Hepatocyte (in vitro differentiated cells): ENCODE data around the gene MDFI. TPM values are rescaled to one million over a fixed set of nuclear protein-coding genes. Genes with fewer than 3 reads are reported as not detected.
A peak's percentile ranks its signal among the peaks of the same experiment; 100 is the strongest.

Experiments
- DNase-seq: peaks from one replicate; pipeline ENCODE4 v3.0.0-alpha.2; 2016; ENCODE audit warnings: low spot score
- H2AFZ ChIP-seq: fragments of 200-600 bp; sonication (generic); 2 replicates; pipeline ENCODE4 v1.6.0; 2016; ENCODE audit warnings: antibody characterized with exemption, mild to moderate bottlenecking
- H3K27ac ChIP-seq: fragments of 200-600 bp; sonication (generic); 2 replicates; pipeline ENCODE4 v1.5.1; 2016; ENCODE audit warnings: mild to moderate bottlenecking
- H3K27me3 ChIP-seq: fragments of 200-600 bp; sonication (generic); 2 replicates; pipeline ENCODE4 v1.6.1; 2016
- H3K36me3 ChIP-seq: fragments of 200-600 bp; sonication (generic); replicated peaks from 2 replicates; pipeline ENCODE4 v1.5.1; 2016; ENCODE audit warnings: low read depth; ENCODE audit not compliant: insufficient read depth
- H3K4me1 ChIP-seq: fragments of 200-600 bp; sonication (generic); 2 replicates; pipeline ENCODE4 v1.5.1; 2016; ENCODE audit warnings: mild to moderate bottlenecking, moderate library complexity; ENCODE audit not compliant: insufficient read depth
- H3K4me2 ChIP-seq: fragments of 200-600 bp; sonication (generic); 2 replicates; pipeline ENCODE4 v1.6.0; 2016
- H3K4me3 ChIP-seq: fragments of 200-600 bp; sonication (generic); 2 replicates; pipeline ENCODE4 v1.5.1; 2016; ENCODE audit warnings: mild to moderate bottlenecking
- H3K79me2 ChIP-seq: fragments of 200-600 bp; sonication (generic); 2 replicates; pipeline ENCODE4 v1.6.0; 2017; ENCODE audit warnings: mild to moderate bottlenecking
- H3K9me2 ChIP-seq: fragments of 200-600 bp; sonication (generic); replicated peaks from 2 replicates; pipeline ENCODE4 v1.6.0; 2017; ENCODE audit warnings: mild to moderate bottlenecking; ENCODE audit not compliant: insufficient read depth
- H3K9me3 ChIP-seq: fragments of 200-600 bp; sonication (generic); 2 replicates; pipeline ENCODE4 v1.5.1; 2016; ENCODE audit warnings: low read depth, mild to moderate bottlenecking
- H4K20me1 ChIP-seq: fragments of 200-600 bp; sonication (generic); 2 replicates; pipeline ENCODE4 v1.6.0; 2016; ENCODE audit warnings: mild to moderate bottlenecking; ENCODE audit not compliant: insufficient read depth, poor library complexity, severe bottlenecking
- EZH2 ChIP-seq: fragments of 200-600 bp; sonication (generic); IDR thresholded peaks from 2 replicates; pipeline ENCODE4 v1.6.1; 2016; ENCODE audit warnings: antibody characterized with exemption, mild to moderate bottlenecking, borderline replicate concordance
- EZH2phosphoT487 ChIP-seq: fragments of 200-600 bp; sonication (generic); IDR thresholded peaks from one replicate; pipeline ENCODE4 v1.6.1; 2018; ENCODE audit warnings: antibody characterized with exemption, mild to moderate bottlenecking, low read depth, moderate library complexity; ENCODE audit not compliant: unreplicated experiment, severe bottlenecking
- WGBS: methylation state at CpG from one replicate; pipeline ENCODE4 v1.1.6; 2016; ENCODE audit warnings: low lambda C conversion rate; ENCODE audit errors: missing lambda C conversion rate; 5-methylcytosine and 5-hydroxymethylcytosine counted together
- polyA plus RNA-seq: library from polyadenylated mRNA; unstranded; fragments of >200 nt; fragmentation: Nextera tagmentation; extraction: Ambion mirVana; gene quantifications from 2 replicates; pipeline ENCODE4 v1.2.1, GENCODE V29; 2016
- total RNA-seq: library from RNA; depleted of rRNA; stranded (reverse); fragments of >200 nt; gene quantifications from 2 replicates; pipeline ENCODE4 v1.2.3, GENCODE V29; 2014
- TF ChIP-seq, protein P1 (sequence below): fragments of 200-600 bp; sonication (generic); IDR thresholded peaks from 2 replicates; pipeline ENCODE4 v1.5.1; 2016; ENCODE audit warnings: antibody characterized with exemption, mild to moderate bottlenecking; ENCODE audit not compliant: poor library complexity

MDFI gene
- total and polyA plus RNA-seq, 2 experiments from 2014 or later, result 45.2 to 106 TPM

DNA sequence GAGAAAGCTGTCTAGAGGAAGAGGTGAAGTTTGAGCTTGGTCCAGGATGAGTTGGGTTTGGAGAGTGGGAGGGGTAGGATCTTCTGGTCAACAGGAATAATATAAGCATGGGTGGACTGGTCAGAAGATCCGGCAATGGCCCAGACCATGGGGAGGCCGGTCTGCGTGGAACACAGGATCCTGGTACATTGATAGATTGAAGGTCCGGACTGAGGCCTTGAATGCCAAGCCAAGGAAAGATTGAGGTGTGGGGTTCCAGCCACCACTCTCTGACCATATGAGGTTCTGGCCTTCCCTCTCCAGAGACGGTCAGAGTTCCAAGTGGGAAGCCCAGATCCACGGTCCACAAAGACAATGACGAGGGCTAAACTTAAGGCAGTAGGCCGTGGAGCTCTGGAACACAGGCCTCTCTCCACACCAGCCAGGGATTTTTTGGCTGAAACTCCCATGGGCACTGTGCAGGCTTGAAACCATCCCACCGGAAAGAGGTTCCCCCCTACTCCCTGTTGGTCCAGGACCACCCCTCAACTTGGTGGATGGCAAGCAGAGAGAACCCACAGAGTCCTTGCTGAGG is 3.2 kb downstream of the MDFI start:
- no peak overlapping the region for H3K27ac ChIP-seq
- H3K27me3 ChIP-seq, result peaks cover 10% of the 10 kb centered on the region
- H3K4me1 ChIP-seq, result peaks cover 63% of the 10 kb centered on the region
- H2AFZ ChIP-seq, result no peak overlapping the region
- peaks cover 60% of the 10 kb centered on the region for H3K79me2 ChIP-seq
- DNase-seq, result no peak
- TF ChIP-seq, protein P1, sequence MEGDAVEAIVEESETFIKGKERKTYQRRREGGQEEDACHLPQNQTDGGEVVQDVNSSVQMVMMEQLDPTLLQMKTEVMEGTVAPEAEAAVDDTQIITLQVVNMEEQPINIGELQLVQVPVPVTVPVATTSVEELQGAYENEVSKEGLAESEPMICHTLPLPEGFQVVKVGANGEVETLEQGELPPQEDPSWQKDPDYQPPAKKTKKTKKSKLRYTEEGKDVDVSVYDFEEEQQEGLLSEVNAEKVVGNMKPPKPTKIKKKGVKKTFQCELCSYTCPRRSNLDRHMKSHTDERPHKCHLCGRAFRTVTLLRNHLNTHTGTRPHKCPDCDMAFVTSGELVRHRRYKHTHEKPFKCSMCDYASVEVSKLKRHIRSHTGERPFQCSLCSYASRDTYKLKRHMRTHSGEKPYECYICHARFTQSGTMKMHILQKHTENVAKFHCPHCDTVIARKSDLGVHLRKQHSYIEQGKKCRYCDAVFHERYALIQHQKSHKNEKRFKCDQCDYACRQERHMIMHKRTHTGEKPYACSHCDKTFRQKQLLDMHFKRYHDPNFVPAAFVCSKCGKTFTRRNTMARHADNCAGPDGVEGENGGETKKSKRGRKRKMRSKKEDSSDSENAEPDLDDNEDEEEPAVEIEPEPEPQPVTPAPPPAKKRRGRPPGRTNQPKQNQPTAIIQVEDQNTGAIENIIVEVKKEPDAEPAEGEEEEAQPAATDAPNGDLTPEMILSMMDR, result no peak
- TF ChIP-seq EZH2phosphoT487 (no peak), EZH2 (no peak)
- no peak overlapping the region for H3K4me3 ChIP-seq
- H3K9me3 ChIP-seq, result no peaks in the 10 kb centered on the region
- peak overlapping the region; percentile 82 for H3K4me2 ChIP-seq
- WGBS, result 96% methylated on average over 9 of the region's 9 CpGs
- no peaks in the 10 kb centered on the region for H3K36me3 ChIP-seq
- H4K20me1 ChIP-seq, result peaks cover 37% of the 10 kb centered on the region
- H3K9me2 ChIP-seq, result no peaks in the 10 kb centered on the region

DNA sequence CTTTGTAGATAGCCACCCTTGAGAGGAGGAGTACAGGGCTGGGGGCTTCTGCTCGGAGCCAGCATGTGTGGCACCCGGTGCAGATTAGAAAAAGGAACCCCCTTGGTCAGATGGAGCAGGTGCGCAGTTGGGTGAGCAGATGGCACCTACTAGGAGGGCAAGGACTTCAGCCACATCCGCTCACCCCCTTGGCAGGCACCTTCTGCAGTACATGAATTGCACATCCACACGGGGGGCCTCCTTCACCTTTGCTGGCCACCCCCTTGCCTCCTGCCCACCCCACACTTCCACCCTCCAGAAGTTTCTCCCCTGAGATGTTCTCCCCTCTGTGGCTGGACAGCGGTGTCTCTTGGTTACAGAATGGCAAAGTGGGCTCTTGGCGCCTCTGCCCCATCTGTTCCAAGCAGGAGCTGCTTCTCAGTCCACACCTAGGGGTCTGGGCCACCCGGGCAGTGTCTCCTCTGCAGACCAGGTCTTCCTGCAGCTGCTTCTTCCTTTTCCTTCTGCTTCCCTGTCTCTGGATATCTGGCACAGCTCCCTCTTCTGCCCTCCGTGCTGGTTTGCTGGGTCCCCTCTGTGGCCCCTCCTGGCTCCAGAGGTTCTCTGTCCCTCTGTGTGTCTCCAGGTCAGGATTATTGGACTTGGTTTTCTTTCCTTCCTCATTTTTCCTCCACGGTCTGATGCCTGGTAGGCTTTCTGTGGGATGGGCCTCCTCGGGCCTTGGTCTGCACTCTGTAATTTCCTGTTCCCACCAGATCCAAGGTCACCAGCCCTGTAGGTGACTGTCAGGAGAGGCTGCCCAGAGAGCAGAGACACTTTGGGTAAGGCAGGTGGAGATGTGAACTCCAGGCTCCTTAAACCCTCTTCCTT is 4.1 kb downstream of the MDFI start:
- peaks cover 56% of the 10 kb centered on the region for H3K4me1 ChIP-seq
- no peaks in the 10 kb centered on the region for H3K36me3 ChIP-seq
- peaks cover 9% of the 10 kb centered on the region for H3K27me3 ChIP-seq
- H3K9me2 ChIP-seq, result no peaks in the 10 kb centered on the region
- peak overlapping the region; percentile 59 for H3K4me2 ChIP-seq
- H3K9me3 ChIP-seq, result no peaks in the 10 kb centered on the region
- H2AFZ ChIP-seq, result no peak overlapping the region
- peaks cover 42% of the 10 kb centered on the region for H4K20me1 ChIP-seq
- 76% methylated on average over 11 of the region's 11 CpGs for WGBS
- TF ChIP-seq, protein P1, result no peak
- TF ChIP-seq EZH2phosphoT487, result no peak
- TF ChIP-seq EZH2, result no peak
- no peak overlapping the region for H3K27ac ChIP-seq
- peaks cover 56% of the 10 kb centered on the region for H3K79me2 ChIP-seq
- DNase-seq, result no peak
- H3K4me3 ChIP-seq, result no peak overlapping the region

DNA sequence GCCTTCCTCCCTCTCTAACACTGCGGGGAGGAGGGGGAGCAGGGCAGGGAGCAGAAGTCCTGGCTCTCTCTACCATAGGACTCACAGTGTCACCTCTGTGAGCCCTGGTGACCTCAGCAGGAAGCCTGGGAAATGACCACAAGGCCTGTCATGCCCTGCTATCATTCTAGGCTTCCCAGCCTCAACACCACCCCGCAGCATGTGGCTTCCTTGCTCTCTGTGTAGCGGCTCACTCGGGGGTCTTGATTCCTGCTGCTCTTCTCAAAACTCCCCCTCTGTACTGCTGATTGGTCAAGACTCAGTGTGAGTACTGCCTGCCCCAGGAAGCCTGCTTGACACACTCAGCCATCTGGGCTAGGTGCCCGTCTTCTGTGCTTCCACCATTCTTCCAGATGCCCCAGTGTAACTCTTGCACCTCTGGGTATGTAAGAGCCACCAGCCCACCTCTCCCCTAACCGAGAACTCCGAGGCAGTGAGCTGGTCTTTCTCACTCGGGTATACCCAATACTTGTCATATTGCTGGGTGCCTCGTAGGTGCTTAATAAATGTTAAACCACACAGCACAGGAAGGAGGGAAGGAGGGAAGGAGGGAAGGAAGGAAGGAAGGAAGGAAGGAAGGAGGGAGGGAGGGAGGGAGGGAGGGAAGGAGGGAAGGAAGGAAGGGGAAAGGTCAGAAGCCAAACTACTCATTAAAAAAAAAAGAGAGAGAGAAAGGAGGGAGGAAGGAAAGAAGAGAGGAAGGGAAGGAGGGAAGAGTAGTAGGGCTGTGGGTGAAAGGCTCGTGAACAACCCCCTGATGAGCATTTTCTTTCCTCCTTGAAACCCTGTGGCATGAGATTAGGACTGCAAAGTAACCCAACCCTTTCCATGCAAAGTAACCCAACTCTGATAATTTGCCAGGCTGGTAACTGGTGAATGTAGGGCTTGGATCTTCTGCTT is 5.0 kb downstream of the MDFI start:
- TF ChIP-seq, protein P1, result no peak
- TF ChIP-seq EZH2, result no peak
- TF ChIP-seq EZH2phosphoT487, result no peak
- H3K79me2 ChIP-seq, result peaks cover 50% of the 10 kb centered on the region
- peaks cover 45% of the 10 kb centered on the region for H4K20me1 ChIP-seq
- H3K9me2 ChIP-seq, result no peaks in the 10 kb centered on the region
- no peaks in the 10 kb centered on the region for H3K36me3 ChIP-seq
- no peak for DNase-seq
- no peak overlapping the region for H3K4me3 ChIP-seq
- no peaks in the 10 kb centered on the region for H3K9me3 ChIP-seq
- H3K4me1 ChIP-seq, result peaks cover 51% of the 10 kb centered on the region
- peaks cover 5% of the 10 kb centered on the region for H3K27me3 ChIP-seq
- H2AFZ ChIP-seq, result no peak overlapping the region
- no peak overlapping the region for H3K27ac ChIP-seq
- 69% methylated on average over 10 of the region's 10 CpGs for WGBS
- peak overlapping the region; percentile 59 for H3K4me2 ChIP-seq
